ENCODE data around the gene GHRL. TPM values are rescaled to one million over a fixed set of nuclear protein-coding genes. Genes with fewer than 3 reads are reported as not detected.

GHRL gene
- total RNA-seq, 4 donors from 2014 or later, result 0.80 TPM; not detected in 3

DNA sequence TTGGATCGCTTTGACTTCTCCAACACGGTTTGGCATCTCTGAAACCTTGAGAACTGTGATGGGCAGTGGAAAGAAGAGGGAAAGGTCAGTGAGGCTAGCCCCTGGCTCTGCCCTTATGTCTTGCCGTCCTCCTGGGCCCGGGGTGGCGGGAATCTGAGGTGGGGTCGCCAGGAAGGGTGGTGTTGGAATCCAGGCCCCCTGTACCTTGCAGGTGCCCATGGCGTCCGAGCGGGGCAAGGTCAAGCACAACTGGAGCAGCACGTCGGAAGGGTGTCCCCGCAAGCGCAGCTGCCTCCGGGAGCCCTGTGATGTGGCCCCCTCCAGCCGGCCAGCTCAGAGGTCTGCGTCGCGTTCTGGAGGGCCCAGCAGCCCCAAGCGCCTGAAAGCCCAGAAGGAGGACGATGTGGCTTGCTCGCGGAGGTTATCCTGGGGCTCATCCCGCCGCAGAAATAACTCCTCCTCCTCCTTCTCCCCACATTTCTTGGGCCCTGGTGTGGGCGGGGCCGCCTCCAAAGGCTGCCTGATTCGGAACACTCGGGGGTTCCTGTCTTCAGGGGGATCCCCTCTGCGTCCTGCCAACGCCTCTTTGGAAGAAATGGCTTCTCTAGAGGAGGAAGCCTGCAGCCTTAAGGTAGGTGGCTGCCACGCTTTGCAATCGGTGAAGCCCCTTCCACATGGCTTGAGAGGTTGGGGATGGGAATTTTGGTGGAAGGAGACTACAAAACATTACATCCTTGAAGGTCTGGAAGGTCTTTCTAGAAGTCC, 43.6 kb downstream of the GHRL start:
- Histone ChIP-seq H3K27ac (peak overlapping the region; percentile 95), H3K27me3 (no peaks in the 10 kb centered on the region), H3K4me3 (peak overlapping the region; percentile 97), H3K9me3 (peaks cover 6% of the 10 kb centered on the region), H3K36me3 (peaks cover 17% of the 10 kb centered on the region), H3K4me1 (peaks cover 35% of the 10 kb centered on the region)
- WGBS, result 2% methylated on average over 13 of the region's 32 CpGs
- TF ChIP-seq EP300 (IDR thresholded peaks at IDR 0.05) (no peak), POLR2AphosphoS5 (IDR thresholded peaks at IDR 0.05) (no peak), POLR2A (IDR thresholded peaks at IDR 0.05) (no peak)
- TF ChIP-seq, protein P1, sequence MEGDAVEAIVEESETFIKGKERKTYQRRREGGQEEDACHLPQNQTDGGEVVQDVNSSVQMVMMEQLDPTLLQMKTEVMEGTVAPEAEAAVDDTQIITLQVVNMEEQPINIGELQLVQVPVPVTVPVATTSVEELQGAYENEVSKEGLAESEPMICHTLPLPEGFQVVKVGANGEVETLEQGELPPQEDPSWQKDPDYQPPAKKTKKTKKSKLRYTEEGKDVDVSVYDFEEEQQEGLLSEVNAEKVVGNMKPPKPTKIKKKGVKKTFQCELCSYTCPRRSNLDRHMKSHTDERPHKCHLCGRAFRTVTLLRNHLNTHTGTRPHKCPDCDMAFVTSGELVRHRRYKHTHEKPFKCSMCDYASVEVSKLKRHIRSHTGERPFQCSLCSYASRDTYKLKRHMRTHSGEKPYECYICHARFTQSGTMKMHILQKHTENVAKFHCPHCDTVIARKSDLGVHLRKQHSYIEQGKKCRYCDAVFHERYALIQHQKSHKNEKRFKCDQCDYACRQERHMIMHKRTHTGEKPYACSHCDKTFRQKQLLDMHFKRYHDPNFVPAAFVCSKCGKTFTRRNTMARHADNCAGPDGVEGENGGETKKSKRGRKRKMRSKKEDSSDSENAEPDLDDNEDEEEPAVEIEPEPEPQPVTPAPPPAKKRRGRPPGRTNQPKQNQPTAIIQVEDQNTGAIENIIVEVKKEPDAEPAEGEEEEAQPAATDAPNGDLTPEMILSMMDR (IDR thresholded peaks at IDR 0.05), result no peak
- no peak for DNase-seq (ENCODE audit: low spot score in 2 of 2)

DNA sequence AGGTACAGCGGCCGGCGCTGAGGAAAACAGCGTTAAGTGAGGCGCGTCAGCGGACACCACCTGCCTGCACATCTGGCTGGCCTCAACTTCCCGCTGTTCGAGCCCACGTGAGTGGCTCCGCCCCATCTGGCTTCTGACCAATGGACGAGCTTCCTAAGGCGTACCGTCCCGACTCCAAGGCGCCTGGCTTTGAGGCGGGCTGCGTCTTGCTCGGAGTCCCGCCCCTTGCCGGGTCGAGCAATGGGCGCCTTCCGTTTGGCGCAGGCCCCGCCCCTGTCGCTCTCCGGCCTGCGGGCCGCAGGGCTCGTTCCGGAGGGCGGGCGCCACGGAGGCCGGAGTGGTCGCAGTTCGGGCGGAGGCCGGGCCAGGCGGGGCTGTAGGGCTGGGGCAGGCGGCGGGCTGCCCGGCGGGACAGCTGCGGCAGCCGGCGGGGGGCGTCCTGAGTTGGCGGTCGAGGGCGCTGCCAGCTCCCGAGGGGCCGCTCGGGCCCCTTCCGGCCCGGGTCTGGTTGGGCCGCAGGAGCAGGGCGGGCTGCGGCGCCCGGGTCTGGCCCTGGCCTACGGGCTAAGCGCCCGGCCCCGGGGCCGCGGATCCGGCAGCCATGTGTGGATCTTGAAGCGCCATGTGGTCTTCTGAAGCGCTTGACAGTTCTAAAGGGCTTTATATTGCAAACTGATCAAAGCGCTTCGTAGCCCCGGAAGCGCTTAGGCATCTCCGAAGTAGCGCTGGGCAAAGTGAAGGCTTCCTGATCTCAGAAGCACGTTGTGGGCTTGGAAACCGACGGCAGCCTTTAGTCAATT, 44.4 kb downstream of the GHRL start, which contains the start of gene TATDN2:
TSS of gene TATDN2 (plus strand) at position 276 of the 800 bp plus-strand sequence. CDS start 742 bp downstream, outside the sequence.
- no peak for TF ChIP-seq EP300 (IDR thresholded peaks at IDR 0.05)
- TF ChIP-seq POLR2A (IDR thresholded peaks at IDR 0.05), result peak; percentile 24 to 79
- TF ChIP-seq POLR2AphosphoS5 (IDR thresholded peaks at IDR 0.05), result peak in 2 of 3 donors; percentile 41 to 55
- TF ChIP-seq, protein P1 (IDR thresholded peaks at IDR 0.05), result no peak
- Histone ChIP-seq H3K9me3 (peaks cover 6% of the 10 kb centered on the region), H3K4me3 (peak within 1 kb of the TSS; percentile 97), H3K27ac (peak within 1 kb of the TSS; percentile 95), H3K27me3 (no peaks in the 10 kb centered on the region), H3K4me1 (peaks cover 32% of the 10 kb centered on the region), H3K36me3 (peaks cover 13% of the 10 kb centered on the region)
- 0% methylated on average over 18 of the region's 80 CpGs for WGBS
- DNase-seq (ENCODE audit: low spot score in 2 of 2), result peak; percentile 97

DNA sequence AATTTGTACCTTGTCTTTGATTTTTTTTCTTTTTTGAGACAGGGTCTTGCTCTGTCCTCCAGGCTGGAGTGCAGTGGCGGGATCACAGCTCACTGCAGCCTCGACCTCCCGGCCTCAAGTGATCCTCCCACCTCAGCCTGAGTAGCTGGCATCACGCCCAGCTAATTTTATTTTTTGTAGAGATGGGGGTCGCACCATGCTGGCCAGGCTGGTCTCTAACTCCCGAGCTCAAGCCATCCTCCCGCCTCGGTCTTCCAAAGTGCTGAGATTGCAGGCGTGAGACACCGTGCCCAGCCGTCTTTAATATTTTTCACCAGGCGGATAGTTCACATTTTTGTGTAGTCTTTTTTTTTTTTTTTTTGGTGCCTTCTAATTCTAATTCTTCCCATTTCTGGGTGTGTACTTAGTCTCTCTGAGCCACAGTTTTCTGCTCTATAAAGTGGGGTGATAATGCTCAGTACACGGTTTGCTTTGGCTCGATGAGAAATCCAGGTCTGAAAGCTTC, 45.0 kb downstream of the GHRL start:
- peak overlapping the region; percentile 95 for H3K27ac ChIP-seq

DNA sequence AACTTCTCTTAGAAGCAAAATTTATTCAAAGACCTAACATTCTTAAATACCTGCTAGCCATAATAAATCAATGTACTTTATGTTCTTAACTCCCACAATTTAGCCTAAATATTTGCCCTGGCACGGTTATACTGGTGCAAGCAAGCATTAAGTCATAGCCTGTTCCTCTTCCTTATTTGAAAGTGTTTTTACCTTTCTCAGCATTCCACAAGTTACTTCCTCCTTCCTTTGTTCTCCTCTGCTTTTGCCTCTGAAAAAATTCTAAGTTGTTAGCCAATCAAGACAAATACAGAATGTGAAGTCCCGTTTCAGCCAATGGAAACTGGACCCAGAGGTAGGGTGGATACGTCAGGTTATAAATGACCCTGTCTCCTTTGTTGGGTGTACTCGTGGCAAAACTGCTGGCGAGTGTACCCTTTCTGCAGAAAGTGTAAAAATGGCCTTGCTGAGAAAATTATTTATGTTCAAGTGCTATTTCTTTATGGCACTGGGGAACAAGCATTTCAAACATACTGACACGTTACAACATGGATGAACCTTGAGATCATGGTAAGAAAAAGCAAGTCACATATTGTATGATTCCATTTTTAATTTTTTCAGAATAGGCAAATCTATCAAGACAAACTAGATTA, 47.5 kb downstream of the GHRL start:
- Histone ChIP-seq H3K36me3 (peaks cover 4% of the 10 kb centered on the region), H3K27me3 (no peaks in the 10 kb centered on the region), H3K4me1 (peaks cover 21% of the 10 kb centered on the region), H3K4me3 (no peak overlapping the region), H3K27ac (no peak overlapping the region), H3K9me3 (peaks cover 6% of the 10 kb centered on the region)
- DNase-seq (ENCODE audit: low spot score in 2 of 2), result peak in 1 of 2 donors; percentile 5
- TF ChIP-seq, protein P1 (IDR thresholded peaks at IDR 0.05), result no peak
- no peak for TF ChIP-seq EP300 (IDR thresholded peaks at IDR 0.05)
- TF ChIP-seq POLR2A (IDR thresholded peaks at IDR 0.05), result no peak
- no peak for TF ChIP-seq POLR2AphosphoS5 (IDR thresholded peaks at IDR 0.05)
- WGBS, result 90% methylated on average over 6 of the region's 6 CpGs

More for the DNA sequence above, 45.0 kb downstream of the GHRL start:
- peaks cover 6% of the 10 kb centered on the region for H3K36me3 ChIP-seq
- peak overlapping the region; percentile 97 for H3K4me3 ChIP-seq
- no peaks in the 10 kb centered on the region for H3K27me3 ChIP-seq
- H3K4me1 ChIP-seq, result peaks cover 32% of the 10 kb centered on the region
- H3K9me3 ChIP-seq, result peaks cover 6% of the 10 kb centered on the region
- peak in 1 of 2 donors; percentile 61 for DNase-seq (ENCODE audit: low spot score in 2 of 2)
- no peak for TF ChIP-seq POLR2A (IDR thresholded peaks at IDR 0.05)
- TF ChIP-seq, protein P1 (IDR thresholded peaks at IDR 0.05), result no peak
- no peak for TF ChIP-seq EP300 (IDR thresholded peaks at IDR 0.05)
- TF ChIP-seq POLR2AphosphoS5 (IDR thresholded peaks at IDR 0.05), result no peak
- WGBS, result 35% methylated on average over 14 of the region's 14 CpGs
